Bronchus fibroblast of lung (primary cell): ENCODE measurements around the gene SNAP91. TPM values are rescaled to one million over a fixed set of nuclear protein-coding genes. Genes with fewer than 3 reads are reported as not detected.

Experiments
- total RNA-seq: library from RNA; depleted of rRNA; stranded (reverse); fragments of >200 nt; gene quantifications from 2 replicates; pipeline ENCODE4 v1.2.3, GENCODE V29; 2015

The SNAP91 gene
- total RNA-seq: 0.15 TPM in 1 of 2 replicates, not detected in the other

DNA sequence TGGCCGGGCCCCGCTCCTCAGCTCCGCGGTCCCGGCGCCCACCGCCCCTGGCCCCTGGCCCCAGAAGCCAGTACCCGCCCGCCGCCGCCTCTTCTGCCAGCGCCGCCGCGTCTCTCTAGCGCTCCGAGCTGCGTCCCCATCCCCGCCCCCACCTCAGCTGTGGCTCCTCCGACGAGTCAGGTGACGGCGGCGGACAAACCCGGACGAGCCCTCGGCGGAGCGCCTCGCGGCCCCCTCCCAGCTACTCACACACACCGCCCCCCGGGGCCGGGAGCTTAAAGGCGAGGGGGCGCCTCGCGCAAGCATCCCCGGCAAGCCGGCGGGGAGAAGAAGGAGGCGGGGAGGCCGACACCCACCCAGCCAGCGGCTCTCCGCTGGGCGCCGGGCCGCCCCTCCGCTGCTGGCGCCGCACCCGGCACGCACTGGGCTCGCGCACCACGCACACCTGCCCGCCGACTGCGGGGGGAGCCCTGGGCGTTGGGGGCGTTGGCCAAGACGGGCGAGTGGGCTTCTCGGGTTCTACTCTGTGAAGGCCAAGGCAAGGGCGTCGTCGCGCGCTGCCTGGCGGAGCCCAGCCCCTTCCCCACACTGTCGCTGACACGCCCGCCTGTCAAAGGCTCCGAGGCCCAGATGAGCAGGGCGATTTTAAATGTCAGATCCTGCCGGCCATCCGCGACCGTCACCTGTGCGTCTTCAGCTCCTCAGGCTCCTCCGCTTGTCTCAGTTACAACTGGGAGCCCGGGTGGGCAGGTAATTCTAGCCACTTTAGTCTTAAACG is at the start of gene SNAP91:
Gene SNAP91, minus strand, starts transcription at position 132 of the 778 bp plus-strand sequence. CDS start 1,174 bp downstream, outside the sequence.

DNA sequence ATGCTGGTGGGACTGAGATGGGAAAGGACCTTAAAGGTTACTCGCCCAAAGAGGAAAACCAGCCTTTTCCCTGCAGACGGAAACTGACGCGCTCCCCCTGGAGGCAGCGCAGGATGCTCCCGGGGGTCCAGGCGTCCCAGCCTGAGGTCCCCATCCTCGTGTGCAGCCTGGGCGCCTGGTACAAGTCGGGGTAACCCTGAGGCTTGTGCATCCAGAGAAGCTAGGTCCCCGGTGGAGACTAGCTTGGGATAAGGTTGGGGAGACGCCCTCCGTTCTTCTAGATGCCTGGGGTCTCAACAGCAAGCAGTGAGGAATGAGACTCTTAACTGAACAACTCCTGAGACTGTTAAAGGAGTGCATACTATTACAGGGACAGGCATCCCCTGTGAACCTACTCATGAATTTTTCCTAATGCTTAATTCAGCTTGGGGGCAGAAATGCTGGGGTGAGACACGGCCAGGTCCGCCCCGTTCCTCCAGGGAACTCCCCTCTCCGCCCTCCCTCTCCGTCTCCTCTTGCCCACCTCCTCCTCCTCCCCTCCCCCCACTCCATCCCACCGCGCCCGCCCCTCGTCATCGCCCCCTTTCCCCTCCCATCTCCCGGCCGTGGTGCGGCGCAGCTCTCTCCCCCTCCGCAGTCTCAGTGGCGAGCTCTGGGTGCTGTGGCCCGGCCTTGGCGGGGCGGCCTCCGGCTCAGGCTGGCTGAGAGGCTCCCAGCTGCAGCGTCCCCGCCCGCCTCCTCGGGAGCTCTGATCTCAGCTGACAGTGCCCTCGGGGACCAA is 196.8 kb downstream of the SNAP91 start, which contains the start of gene PRSS35:
Gene PRSS35, plus strand, starts transcription at position 634 of the 781 bp plus-strand sequence. CDS start 10,908 bp downstream, outside the sequence.

Other genes with a start within 250 kb of the SNAP91 start
- 2.7 and 3.0 TPM in 2 replicates for gene PRSS35, start 196.6 kb downstream of the SNAP91 start, total RNA-seq
- 0.74 TPM in 1 of 2 replicates, not detected in the other for gene RIPPLY2, start 144.3 kb upstream of the SNAP91 start, total RNA-seq
- gene CYB5R4, start 150.6 kb upstream of the SNAP91 start, total RNA-seq: 7.6 and 13.3 TPM in 2 replicates